ENCODE data around the gene MTA2.

Gene MTA2

DNA sequence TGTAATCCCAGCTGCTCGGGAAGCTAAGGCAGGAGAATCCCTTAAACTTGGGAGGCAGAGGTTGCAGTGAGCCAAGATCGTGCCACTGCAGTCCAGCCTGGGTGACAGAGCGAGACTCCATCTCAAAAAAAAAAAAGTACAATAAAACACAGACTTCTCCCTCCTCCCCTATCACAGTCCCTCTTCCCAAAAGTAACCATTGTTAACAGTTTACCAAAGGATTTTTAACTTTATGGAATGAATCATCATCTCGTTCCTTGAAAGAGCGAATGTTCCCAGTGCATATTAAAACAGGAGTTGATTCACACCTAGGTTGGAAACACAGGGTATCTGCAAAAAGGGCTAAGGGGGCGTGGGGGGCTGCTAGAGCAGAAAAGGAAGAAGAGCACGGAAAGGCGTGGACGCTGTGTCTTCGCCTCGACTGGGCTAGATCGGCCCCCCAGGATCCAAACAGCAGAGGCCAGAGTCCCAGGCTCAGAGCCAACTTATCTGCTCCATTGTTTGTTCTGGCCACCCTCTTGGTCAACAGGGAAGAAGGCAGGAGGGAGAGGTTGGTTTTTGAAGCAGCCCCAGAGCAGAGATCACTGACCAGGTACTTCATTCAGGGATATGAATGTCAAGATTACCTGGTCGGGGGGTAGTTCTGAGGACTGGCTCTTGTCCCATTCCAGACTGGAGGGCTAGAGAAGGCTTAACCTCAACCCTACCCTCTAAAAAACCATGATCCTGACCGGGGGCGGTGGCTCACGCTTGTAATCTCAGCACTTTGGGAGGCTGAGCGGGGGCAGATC is 52.9 kb downstream of the MTA2 start:
- no peak for DNase-seq

DNA sequence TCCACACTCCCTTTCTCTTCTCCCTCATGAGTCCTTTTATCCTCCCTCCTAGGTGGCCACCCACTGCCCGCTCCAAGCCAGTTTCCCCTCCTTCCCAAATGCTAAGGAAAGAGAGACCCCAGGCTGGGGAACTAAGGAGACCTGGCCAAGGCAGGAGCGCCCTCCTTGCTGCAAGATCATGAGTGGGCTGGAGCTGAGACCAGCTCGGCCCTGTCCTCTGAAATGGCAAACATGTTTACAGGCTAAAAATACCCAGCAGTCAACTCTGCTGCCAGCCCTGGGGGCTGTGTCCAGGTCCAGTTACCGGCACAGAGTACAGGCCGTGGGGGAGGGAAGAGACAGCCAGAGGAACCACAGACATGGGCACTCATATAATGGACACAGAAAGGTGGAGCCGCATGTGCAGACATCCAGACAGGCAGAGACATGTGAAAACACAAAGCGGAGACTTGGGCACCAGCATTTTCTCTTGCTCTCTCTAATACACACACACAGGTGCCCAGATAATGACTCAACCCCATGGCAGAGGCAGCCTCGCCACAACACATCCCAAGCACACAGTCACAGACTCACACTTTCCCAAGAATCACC is 53.9 kb downstream of the MTA2 start:
- no peak for DNase-seq

DNA sequence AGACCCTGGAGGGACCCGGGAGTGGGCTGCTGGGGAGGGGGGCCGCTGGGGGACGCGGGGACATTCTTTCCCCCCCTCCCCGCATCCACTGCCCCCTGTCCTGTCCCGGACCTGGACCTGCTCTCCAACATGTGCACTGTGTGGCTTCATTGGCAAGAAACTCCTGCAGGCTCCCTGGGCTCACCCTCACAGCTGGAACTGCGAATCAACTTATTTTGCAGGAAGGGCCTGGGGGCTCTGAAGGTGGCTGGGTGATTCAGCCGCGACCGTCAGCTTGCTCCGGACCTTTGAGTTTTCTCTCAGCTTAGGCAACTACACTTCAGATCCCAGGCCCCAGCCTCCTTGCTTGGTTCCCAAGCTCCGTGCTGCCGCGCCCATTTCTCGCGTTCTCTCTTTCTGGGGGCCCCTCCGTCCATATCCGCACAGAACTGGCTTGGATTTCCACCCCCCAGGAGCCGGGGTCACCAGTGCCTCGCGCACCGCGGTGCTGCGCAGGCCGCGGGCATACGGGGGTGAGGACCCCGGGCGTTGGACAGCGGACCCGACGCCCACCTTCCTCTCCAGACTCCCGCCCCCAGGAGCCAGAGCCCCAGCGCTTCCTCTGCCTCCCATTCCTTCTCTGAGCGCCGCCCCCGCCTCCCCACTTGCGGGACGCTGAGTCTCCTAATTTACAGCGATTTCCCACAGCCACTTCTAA is 54.6 kb downstream of the MTA2 start:
- DNase-seq, result no peak

DNA sequence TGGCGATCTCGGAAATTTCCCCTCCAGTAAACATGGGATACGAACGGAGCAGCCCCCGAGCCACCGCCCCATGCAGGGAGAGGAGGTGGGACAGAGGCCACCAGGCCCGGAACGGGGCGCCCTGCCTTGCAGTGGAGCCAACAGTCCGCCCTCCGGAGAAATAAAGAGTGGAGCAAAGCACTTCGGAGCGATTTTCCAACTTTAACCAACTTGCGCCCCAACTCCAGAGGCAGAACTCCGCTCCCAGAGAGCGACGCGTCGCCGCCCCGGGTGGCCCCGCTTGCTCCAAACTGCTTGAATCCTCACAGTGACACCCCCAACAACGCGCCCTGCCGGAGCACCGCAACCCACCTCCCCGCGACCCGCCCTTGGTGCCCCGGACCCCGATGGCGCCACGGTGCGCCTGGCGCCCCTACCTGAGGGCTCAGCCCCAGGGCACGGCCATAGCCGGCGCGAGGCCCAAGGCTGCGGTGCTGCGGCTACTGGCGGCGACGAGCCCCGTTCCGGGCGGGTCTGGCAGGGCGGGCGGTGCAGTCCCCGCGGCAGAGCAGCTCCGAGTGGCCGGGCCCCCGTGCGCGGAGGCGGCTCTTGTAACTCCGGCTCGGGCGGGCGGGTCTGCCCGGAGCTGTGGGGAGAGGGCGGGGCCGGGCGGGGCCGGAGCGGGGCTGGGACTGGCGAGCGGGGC is 55.3 kb downstream of the MTA2 start, which contains the start of gene AHNAK:
AHNAK (minus strand) TSS at position 563 of the 685 bp plus-strand sequence. CDS start 10,708 bp downstream, outside the sequence.
- peak in 16 of 58 donors; percentile 15 to 66 (median 32) for DNase-seq

DNA sequence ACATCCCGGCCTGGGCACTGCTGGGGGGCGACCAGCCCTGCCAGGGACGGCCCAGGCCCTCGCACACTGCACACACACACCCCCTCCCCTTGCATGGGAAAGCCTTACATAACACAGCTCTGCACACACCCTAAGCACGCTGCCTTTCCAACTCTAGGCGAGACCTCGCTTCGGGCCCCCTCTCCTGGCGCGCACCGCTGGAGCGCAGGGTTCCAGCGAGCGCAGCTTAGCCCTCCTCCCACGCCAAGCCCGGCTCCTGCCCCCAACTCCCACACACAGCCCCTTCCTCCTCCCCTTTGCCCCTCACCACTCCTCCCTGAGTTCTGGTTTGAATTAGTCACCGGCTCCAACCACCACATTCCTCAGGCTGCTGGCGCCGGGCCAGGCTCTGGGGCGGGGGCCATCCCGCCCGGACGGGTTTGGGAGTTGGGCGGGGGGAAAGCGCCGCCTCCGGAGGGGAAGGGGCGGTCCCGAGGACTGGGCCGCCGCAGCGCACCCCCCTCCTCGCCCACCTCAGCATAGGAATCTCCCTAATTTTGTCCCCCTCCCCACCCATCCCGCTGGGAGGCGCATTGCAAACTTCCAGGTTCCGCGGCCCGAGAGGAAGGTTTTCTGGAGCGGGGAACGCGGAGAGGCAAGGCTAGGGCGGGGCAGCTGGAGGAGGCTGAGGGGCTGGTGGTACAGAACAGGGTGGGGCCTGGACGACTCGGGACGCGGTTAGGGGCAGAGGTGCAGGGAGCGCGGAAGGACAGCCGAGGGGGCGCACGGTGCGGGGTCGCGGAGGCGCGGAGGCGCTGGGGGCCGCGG is 56.0 kb downstream of the MTA2 start:
- DNase-seq, result peak in 34 of 58 donors; percentile 17 to 80 (median 42)

DNA sequence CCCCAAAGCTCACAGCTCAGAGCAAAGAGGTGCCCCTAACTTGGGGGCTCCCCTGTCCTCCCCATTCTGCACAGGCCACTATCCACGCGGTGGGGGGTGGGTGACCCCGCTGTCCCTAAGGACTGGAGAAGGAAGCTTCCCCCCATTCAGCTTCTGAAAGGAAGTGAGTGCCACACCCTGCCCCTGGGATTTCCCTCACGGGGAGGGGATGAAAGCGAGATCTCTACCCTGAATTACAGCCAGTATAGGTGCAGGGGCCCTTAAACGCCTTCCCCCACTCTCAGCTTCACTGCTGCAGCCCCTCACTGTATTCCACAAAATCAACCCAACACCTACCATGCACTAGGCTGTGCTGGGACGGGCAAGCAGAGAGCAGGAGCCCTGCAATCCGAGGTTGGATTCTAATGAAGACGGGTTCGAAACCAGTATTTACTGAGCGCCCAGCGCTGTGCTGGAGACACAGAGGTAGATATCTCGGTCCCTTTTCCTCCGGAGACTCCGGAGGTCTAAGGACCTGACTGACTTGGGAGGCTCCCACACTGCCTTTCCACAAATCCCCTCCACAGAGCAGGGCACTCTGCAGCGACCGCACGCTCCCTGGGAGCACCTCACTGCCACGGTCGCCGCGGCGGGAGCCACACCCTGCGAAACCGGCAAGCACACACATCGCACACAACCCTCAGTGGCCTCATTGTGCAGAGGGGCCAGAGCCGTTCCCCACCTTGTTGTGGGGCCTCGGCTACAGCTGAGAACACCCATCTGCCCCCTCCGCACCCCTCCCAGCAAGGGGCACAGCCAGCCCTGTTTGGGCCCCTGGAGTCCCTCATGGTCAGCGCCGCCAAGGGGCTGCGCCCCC is 56.9 kb downstream of the MTA2 start:
- no peak for DNase-seq

DNA sequence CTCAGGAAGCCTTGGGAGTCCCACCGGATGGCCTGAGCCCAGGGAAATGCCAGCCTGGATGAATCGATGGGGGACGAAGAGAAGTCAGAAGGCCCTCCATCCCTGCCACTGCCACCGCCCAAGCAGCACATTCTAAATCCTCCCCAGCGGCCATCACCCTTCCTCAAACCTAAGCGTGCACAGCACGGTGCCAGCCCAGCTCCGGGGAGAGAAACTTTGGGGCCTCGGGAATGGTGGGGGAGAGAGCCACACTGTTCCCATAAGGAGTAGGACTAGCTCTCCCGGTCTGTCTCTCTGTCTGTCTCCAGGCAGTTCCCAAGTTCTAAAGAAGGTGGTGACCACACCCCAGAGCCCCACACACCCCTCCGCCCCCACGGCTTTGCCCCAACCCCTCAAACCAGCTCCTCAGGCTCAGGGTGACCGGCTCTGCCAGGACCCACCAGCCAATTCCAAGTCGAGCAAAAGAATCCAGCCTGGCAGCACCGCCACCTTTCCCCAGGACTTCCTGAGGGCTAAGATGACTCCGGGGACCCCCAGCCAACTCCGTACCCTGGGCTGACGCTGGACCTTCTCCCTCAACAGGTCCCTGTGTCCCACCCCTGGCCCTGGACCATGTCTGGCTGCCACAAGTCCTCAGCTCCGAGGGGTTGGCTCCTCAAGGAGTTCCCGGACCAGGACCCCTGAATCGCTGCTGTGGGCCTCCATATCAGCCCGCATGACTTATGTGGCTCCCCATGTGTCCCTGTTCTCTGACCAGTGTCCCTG is 57.8 kb downstream of the MTA2 start:
- no peak for DNase-seq

Measured in anterior cingulate cortex (tissue), 58 donors.